Peyer's patch (tissue), 4 donors: ENCODE results near the gene ZC3H7A. TPM values are rescaled to one million over a fixed set of nuclear protein-coding genes. Genes with fewer than 3 reads are reported as not detected.

Experiments
- DNase-seq, 3 donors: peaks; one replicate each; pipeline ENCODE4 v3.0.0-alpha.2; 2017 to 2019
- H3K27ac ChIP-seq, 4 donors: fragments of 200-600 bp; sonication (generic); one replicate each; pipeline ENCODE4 v1.5.1; 2016 to 2019
- H3K27me3 ChIP-seq, 2 donors: fragments of 200-600 bp; sonication (generic); one replicate each; pipeline ENCODE4 v1.5.1; 2019
- H3K36me3 ChIP-seq, 3 donors: fragments of 200-600 bp; sonication (generic); one replicate each; pipeline ENCODE4 v1.5.1; 2016 to 2019
- H3K4me1 ChIP-seq, 4 donors: fragments of 200-600 bp; sonication (generic); one replicate each; pipeline ENCODE4 v1.5.1; 2016 to 2019
- H3K4me3 ChIP-seq, 4 donors: fragments of 200-600 bp; sonication (generic); 1 replicate in 3 of 4; 2 replicates in 1 of 4; pipeline ENCODE4 v1.5.1; 2016 to 2019; ENCODE audit warnings: mild to moderate bottlenecking in 1 of 4
- H3K9me3 ChIP-seq, 4 donors: fragments of 200-600 bp; sonication (generic); one replicate each; pipeline ENCODE4 v1.5.1; 2016 to 2019; ENCODE audit warnings: mild to moderate bottlenecking in 1 of 4
- POLR2A ChIP-seq, 2 donors: fragments of 450-650 bp; IDR thresholded peaks; one replicate each; pipeline ENCODE4 v1.5.1; 2017; ENCODE audit warnings: antibody characterized with exemption in 2 of 2, mild to moderate bottlenecking in 2 of 2, moderate library complexity in 2 of 2
- total RNA-seq, 4 donors: library from RNA; depleted of rRNA; stranded (reverse); fragments of >200 nt; gene quantifications; one replicate each; pipeline ENCODE4 v1.1.0, GENCODE V29; 2016
- TF ChIP-seq, protein P1 (sequence below), 6 experiments: fragments of 450-650 bp in 4 of 6; fragments of 200-600 bp in 2 of 6; sonication (generic) in 1 of 6; IDR thresholded peaks; one replicate each; pipeline ENCODE4 v1.5.1; 2017 to 2019; ENCODE audit warnings: antibody characterized with exemption in 6 of 6, mild to moderate bottlenecking in 3 of 6, moderate library complexity in 1 of 6

The ZC3H7A gene
- total RNA-seq, 4 donors from 2014 or later: 54.9 to 122 (median 72.5) TPM

GRCh38 chr16:11796227-11797165 lies 562 bp downstream of the ZC3H7A start:
- peak; percentile 53 to 79 (median 72) for DNase-seq
- no peaks in the 10 kb centered on the region for H3K9me3 ChIP-seq
- peak overlapping the region; percentile 88 to 98 (median 94) for H3K27ac ChIP-seq
- TF ChIP-seq, protein P1, sequence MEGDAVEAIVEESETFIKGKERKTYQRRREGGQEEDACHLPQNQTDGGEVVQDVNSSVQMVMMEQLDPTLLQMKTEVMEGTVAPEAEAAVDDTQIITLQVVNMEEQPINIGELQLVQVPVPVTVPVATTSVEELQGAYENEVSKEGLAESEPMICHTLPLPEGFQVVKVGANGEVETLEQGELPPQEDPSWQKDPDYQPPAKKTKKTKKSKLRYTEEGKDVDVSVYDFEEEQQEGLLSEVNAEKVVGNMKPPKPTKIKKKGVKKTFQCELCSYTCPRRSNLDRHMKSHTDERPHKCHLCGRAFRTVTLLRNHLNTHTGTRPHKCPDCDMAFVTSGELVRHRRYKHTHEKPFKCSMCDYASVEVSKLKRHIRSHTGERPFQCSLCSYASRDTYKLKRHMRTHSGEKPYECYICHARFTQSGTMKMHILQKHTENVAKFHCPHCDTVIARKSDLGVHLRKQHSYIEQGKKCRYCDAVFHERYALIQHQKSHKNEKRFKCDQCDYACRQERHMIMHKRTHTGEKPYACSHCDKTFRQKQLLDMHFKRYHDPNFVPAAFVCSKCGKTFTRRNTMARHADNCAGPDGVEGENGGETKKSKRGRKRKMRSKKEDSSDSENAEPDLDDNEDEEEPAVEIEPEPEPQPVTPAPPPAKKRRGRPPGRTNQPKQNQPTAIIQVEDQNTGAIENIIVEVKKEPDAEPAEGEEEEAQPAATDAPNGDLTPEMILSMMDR (IDR thresholded peaks at IDR 0.05): no peak
- TF ChIP-seq POLR2A (IDR thresholded peaks at IDR 0.05): no peak
- peaks cover 4 to 64% (median 21%) of the 10 kb centered on the region in 4 donors for H3K4me1 ChIP-seq
- H3K27me3 ChIP-seq: no peaks in the 10 kb centered on the region
- no peaks in the 10 kb centered on the region for H3K36me3 ChIP-seq
- H3K4me3 ChIP-seq: peak overlapping the region; percentile 82 to 89 (median 86)

DNA sequence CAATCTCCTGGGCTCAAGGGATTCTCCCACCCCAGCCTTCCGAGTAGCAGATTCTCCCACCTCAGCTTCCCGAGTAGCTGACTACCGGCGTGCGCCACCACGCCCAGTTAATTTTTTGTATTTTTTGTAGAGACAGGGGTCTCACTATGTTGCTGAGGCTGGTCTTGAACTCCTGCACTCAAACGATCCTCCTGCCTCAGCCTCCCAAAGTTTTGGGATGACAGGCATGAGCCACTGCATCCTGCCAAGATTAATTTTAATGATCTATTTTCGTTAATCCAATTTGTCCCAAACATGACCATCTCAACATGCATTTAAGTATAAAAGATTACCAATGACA lies 1.2 kb downstream of the ZC3H7A start:
- no peak for TF ChIP-seq POLR2A (IDR thresholded peaks at IDR 0.05)
- H3K36me3 ChIP-seq: no peaks in the 10 kb centered on the region
- peaks cover 4 to 69% (median 21%) of the 10 kb centered on the region in 4 donors for H3K4me1 ChIP-seq
- peak overlapping the region; percentile 82 to 89 (median 86) for H3K4me3 ChIP-seq
- peak overlapping the region; percentile 88 to 98 (median 94) for H3K27ac ChIP-seq
- no peak for DNase-seq
- no peaks in the 10 kb centered on the region for H3K27me3 ChIP-seq
- H3K9me3 ChIP-seq: no peaks in the 10 kb centered on the region

GRCh38 chr16:11794996-11795886 lies 1.8 kb downstream of the ZC3H7A start:
- no peaks in the 10 kb centered on the region for H3K36me3 ChIP-seq
- no peaks in the 10 kb centered on the region for H3K9me3 ChIP-seq
- no peak for DNase-seq
- peak overlapping the region in 2 of 4 donors; percentile 89 for H3K4me3 ChIP-seq
- peaks cover 4 to 69% (median 21%) of the 10 kb centered on the region in 4 donors for H3K4me1 ChIP-seq
- peak overlapping the region; percentile 88 to 98 (median 94) for H3K27ac ChIP-seq
- no peaks in the 10 kb centered on the region for H3K27me3 ChIP-seq
- TF ChIP-seq, protein P1 (IDR thresholded peaks at IDR 0.05): no peak
- TF ChIP-seq POLR2A (IDR thresholded peaks at IDR 0.05): no peak

- Histone ChIP-seq H3K4me3 (no peak overlapping the region), H3K27ac (peak overlapping the region in 3 of 4 donors; percentile 0 to 70 (median 52)), H3K4me1 (peaks cover 4 to 64% (median 19%) of the 10 kb centered on the region in 4 donors), H3K27me3 (no peaks in the 10 kb centered on the region), H3K36me3 (no peaks in the 10 kb centered on the region), H3K9me3 (no peaks in the 10 kb centered on the region)
- no peak for DNase-seq
- TF ChIP-seq POLR2A (IDR thresholded peaks at IDR 0.05): no peak
- TF ChIP-seq, protein P1 (IDR thresholded peaks at IDR 0.05): no peak
Observed at GRCh38 chr16:11794447-11794846, 2.6 kb downstream of the ZC3H7A start.

- H3K9me3 ChIP-seq: no peaks in the 10 kb centered on the region
- H3K36me3 ChIP-seq: peaks cover 0 to 3% (median 0%) of the 10 kb centered on the region in 3 donors
- H3K4me1 ChIP-seq: peaks cover 4 to 65% (median 18%) of the 10 kb centered on the region in 4 donors
- no peak overlapping the region for H3K4me3 ChIP-seq
- H3K27ac ChIP-seq: peak overlapping the region in 3 of 4 donors; percentile 14 to 75 (median 70)
- TF ChIP-seq, protein P1 (IDR thresholded peaks at IDR 0.05): no peak
- no peak for TF ChIP-seq POLR2A (IDR thresholded peaks at IDR 0.05)
- peak in 2 of 3 donors; percentile 67 to 73 for DNase-seq
- no peaks in the 10 kb centered on the region for H3K27me3 ChIP-seq
Observed at GRCh38 chr16:11793840-11794239, 3.2 kb downstream of the ZC3H7A start.
